Measurements from ENCODE around the gene PRKD1.

PRKD1 gene

DNA sequence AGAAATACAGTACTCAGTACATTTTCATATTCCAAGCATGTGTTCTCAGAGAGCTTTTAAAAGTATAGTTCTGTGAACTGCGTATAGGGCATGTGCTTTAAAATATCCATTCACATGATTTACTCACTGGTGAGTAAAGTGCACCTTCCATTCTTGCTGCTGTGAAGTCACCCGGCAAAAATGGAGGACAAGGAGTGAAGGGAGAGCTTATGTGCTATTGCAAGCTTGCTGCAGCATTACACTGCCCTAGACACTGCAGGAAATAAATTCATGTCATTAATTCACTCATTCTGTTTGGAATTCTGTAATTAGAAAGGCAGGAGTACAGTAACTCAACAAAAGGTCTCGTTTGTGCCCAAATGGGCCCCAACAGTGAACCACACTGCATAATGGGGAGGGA, 347.8 kb downstream of the PRKD1 start:
- Histone ChIP-seq H3K36me3 (ENCODE audit: control insufficient read depth, insufficient read depth, low read length) (no peaks in the 10 kb centered on the region), H3K27ac (ENCODE audit: low read length) (no peak overlapping the region), H3K4me1 (ENCODE audit: control insufficient read depth, insufficient read depth, low read length) (no peaks in the 10 kb centered on the region), H3K27me3 (ENCODE audit: control insufficient read depth, insufficient read depth, low read length) (no peaks in the 10 kb centered on the region), H3K4me3 (ENCODE audit: low read length) (no peak overlapping the region), H3K9me3 (ENCODE audit: control insufficient read depth, insufficient read depth, low read length) (no peaks in the 10 kb centered on the region)
- no peak for DNase-seq (ENCODE audit: low read depth, low spot score)
- no CpG with 5 or more reads among the region's 3 CpGs for WGBS (ENCODE audit: insufficient coverage, insufficient read length)

DNA sequence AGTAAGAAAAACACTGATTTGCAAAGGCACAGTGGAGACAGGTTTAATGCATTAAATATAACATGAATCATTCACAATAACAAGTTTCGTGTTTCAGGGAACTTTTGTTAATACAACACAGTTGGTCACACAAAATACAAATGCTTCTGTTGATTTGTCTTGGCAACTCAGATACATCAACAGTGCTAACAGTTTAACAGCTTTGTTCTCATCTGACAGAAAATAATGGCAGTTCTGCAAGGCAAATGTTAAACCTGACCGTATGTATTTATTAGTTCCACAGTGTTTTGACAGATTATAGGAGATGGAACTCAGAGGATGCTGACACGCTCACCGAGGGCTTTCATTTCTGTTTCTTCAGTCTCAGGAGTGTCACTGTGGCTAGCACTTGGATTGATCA, 350.7 kb downstream of the PRKD1 start:
- no peak overlapping the region for H3K4me3 ChIP-seq (ENCODE audit: low read length)
- no peak overlapping the region for H3K27ac ChIP-seq (ENCODE audit: low read length)
- no peaks in the 10 kb centered on the region for H3K36me3 ChIP-seq (ENCODE audit: control insufficient read depth, insufficient read depth, low read length)
- H3K4me1 ChIP-seq (ENCODE audit: control insufficient read depth, insufficient read depth, low read length) = no peaks in the 10 kb centered on the region
- no peaks in the 10 kb centered on the region for H3K9me3 ChIP-seq (ENCODE audit: control insufficient read depth, insufficient read depth, low read length)
- DNase-seq (ENCODE audit: low read depth, low spot score) = no peak
- no peaks in the 10 kb centered on the region for H3K27me3 ChIP-seq (ENCODE audit: control insufficient read depth, insufficient read depth, low read length)
- WGBS (ENCODE audit: insufficient coverage, insufficient read length) = no CpG with 5 or more reads among the region's 4 CpGs

DNA sequence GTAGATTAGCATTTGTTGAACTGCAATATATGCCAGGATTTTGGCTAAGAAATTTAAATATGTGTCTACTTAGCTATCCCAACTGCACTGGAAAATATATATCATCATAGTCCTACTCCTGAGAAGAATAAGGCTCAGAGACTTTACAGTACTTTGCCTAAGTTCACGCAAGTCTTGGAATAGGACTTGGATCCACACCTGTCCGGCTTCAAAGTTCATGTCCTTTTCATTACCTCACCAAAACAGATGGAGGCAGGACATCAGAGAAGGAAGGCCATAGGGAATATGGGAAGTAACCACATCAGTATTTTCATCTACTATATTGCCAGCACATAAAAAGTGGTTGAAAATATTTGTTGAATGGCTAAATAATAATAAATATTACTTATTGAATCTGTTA, 358.5 kb downstream of the PRKD1 start:
- DNase-seq (ENCODE audit: low read depth, low spot score) = no peak
- WGBS (ENCODE audit: insufficient coverage, insufficient read length) = no CpG with 5 or more reads among the region's 2 CpGs

DNA sequence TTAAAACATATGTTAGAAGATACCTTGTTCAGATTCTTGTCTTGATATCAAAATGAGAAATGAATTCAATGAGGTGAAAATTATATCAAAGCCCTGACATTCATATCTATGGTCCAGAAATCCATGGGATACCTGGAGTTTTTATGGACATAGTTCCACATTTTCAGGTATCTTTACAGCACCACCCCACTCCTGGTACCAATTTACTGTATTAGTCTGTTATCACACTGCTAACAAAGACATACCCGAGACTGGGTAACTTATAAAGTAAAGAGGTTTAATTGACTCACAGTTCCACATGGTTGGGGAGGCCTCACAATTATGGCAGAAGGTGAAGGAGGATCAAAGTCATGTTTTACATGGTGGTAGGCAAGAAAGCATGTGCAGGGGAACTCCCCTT, 361.5 kb downstream of the PRKD1 start:
- H3K4me3 ChIP-seq (ENCODE audit: low read length) = no peak overlapping the region
- H3K4me1 ChIP-seq (ENCODE audit: control insufficient read depth, insufficient read depth, low read length) = no peaks in the 10 kb centered on the region
- H3K27me3 ChIP-seq (ENCODE audit: control insufficient read depth, insufficient read depth, low read length) = no peaks in the 10 kb centered on the region
- H3K36me3 ChIP-seq (ENCODE audit: control insufficient read depth, insufficient read depth, low read length) = no peaks in the 10 kb centered on the region
- H3K9me3 ChIP-seq (ENCODE audit: control insufficient read depth, insufficient read depth, low read length) = peaks cover 1% of the 10 kb centered on the region; the same call in 1 of the 2 replicates
- no CpG with 5 or more reads among the region's 1 CpG for WGBS (ENCODE audit: insufficient coverage, insufficient read length)
- DNase-seq (ENCODE audit: low read depth, low spot score) = no peak
- H3K27ac ChIP-seq (ENCODE audit: low read length) = no peak overlapping the region

More for the DNA sequence above, 358.5 kb downstream of the PRKD1 start:
- H3K4me1 ChIP-seq (ENCODE audit: control insufficient read depth, insufficient read depth, low read length) = no peaks in the 10 kb centered on the region
- H3K4me3 ChIP-seq (ENCODE audit: low read length) = no peak overlapping the region
- no peaks in the 10 kb centered on the region for H3K36me3 ChIP-seq (ENCODE audit: control insufficient read depth, insufficient read depth, low read length)
- H3K27me3 ChIP-seq (ENCODE audit: control insufficient read depth, insufficient read depth, low read length) = no peaks in the 10 kb centered on the region
- H3K27ac ChIP-seq (ENCODE audit: low read length) = no peak overlapping the region
- peaks cover 1% of the 10 kb centered on the region; the same call in 1 of the 2 replicates for H3K9me3 ChIP-seq (ENCODE audit: control insufficient read depth, insufficient read depth, low read length)

DNA sequence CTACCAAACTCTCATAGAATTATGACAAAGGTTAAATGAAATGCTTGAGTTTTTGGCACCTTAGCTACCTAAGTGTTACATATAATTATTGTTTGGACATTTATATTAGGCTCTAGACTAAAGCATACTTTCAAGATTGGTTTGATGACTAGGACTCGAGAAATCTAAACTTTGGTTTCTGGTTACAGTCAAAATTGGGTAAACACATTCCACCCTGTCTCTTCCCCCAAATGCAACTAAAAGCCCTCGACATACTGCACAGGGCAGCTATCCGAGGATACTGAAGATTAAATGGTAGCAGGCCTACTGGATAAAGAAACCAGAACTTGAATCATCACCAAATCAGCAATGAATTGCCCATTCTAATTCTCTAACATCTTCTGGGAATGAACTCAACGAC, 369.1 kb downstream of the PRKD1 start:
- WGBS (ENCODE audit: insufficient coverage, insufficient read length) = no CpG with 5 or more reads among the region's 4 CpGs
- no peak for DNase-seq (ENCODE audit: low read depth, low spot score)
- H3K27ac ChIP-seq (ENCODE audit: low read length) = no peak overlapping the region
- H3K36me3 ChIP-seq (ENCODE audit: control insufficient read depth, insufficient read depth, low read length) = no peaks in the 10 kb centered on the region
- no peaks in the 10 kb centered on the region for H3K9me3 ChIP-seq (ENCODE audit: control insufficient read depth, insufficient read depth, low read length)
- H3K4me1 ChIP-seq (ENCODE audit: control insufficient read depth, insufficient read depth, low read length) = no peaks in the 10 kb centered on the region
- no peak overlapping the region for H3K4me3 ChIP-seq (ENCODE audit: low read length)
- H3K27me3 ChIP-seq (ENCODE audit: control insufficient read depth, insufficient read depth, low read length) = no peaks in the 10 kb centered on the region

DNA sequence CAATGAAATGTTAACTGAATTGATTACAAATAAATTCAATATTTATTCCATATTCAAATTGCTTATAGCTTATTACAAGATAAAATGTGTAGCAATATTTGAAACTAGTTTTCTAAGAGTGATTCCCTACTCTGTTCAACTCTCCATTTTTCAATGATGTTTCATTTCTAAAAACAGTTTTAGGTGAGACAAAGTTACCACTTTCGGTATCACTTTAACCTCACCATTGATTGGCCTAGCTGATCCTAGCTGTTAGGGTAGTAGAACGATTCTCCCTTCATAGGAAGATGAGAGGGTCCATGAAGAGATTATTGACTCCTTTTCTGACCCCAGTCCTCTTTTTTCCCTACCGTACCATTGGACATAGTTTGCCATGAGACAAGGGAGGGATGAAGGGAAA, 373.3 kb downstream of the PRKD1 start:
- no peaks in the 10 kb centered on the region for H3K36me3 ChIP-seq (ENCODE audit: control insufficient read depth, insufficient read depth, low read length)
- no peak overlapping the region for H3K4me3 ChIP-seq (ENCODE audit: low read length)
- no CpG with 5 or more reads among the region's 3 CpGs for WGBS (ENCODE audit: insufficient coverage, insufficient read length)

DNA sequence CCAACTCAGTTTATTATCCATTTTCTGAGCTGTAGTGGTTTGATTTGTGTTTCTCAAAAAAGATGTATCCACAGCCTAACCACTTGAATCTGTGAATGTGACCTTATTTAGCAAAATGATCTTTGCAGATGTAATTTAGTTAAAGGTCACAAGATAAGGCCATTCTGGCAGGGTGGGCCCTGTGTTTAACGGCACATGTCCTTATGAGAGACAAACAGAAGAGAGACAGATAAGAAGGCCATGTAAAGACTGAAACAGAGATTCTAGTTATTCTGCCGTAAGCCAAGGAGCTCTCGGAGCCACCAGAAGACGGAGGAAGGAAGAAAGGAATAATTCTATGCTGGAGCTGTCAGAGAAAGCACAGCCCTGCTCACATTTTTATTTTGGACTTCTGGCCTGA, 374.2 kb downstream of the PRKD1 start:
- Histone ChIP-seq H3K27ac (ENCODE audit: low read length) (no peak overlapping the region), H3K4me1 (ENCODE audit: control insufficient read depth, insufficient read depth, low read length) (no peaks in the 10 kb centered on the region), H3K9me3 (ENCODE audit: control insufficient read depth, insufficient read depth, low read length) (no peaks in the 10 kb centered on the region), H3K27me3 (ENCODE audit: control insufficient read depth, insufficient read depth, low read length) (no peaks in the 10 kb centered on the region), H3K4me3 (ENCODE audit: low read length) (no peak overlapping the region), H3K36me3 (ENCODE audit: control insufficient read depth, insufficient read depth, low read length) (no peaks in the 10 kb centered on the region)
- DNase-seq (ENCODE audit: low read depth, low spot score) = no peak
- no CpG with 5 or more reads among the region's 4 CpGs for WGBS (ENCODE audit: insufficient coverage, insufficient read length)

More for the DNA sequence above, 373.3 kb downstream of the PRKD1 start:
- no peaks in the 10 kb centered on the region for H3K27me3 ChIP-seq (ENCODE audit: control insufficient read depth, insufficient read depth, low read length)
- no peak overlapping the region for H3K27ac ChIP-seq (ENCODE audit: low read length)
- no peaks in the 10 kb centered on the region for H3K9me3 ChIP-seq (ENCODE audit: control insufficient read depth, insufficient read depth, low read length)
- no peaks in the 10 kb centered on the region for H3K4me1 ChIP-seq (ENCODE audit: control insufficient read depth, insufficient read depth, low read length)
- DNase-seq (ENCODE audit: low read depth, low spot score) = no peak

DNA sequence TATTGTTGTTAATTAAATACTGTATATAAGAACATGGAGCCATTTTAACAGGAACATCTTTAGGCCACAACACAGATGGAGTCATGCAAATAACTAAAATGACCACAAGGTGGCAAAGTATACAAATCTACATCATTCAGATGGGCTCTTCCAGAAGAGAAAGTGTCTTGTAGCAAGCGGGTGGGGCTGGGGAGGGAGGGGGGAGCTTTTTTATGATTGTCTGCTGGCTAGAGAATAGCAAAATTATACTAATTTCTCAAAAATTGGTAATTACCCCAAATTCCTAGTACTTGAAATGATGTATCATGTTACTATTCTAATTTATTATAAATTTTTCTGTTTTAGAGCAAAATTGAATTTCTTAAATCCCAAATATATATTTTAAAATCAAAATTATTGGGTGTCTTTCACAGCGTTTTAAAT, 378.7 kb downstream of the PRKD1 start:
- WGBS (ENCODE audit: insufficient coverage, insufficient read length) = no CpG with 5 or more reads among the region's 2 CpGs
- Histone ChIP-seq H3K9me3 (ENCODE audit: control insufficient read depth, insufficient read depth, low read length) (no peaks in the 10 kb centered on the region), H3K27ac (ENCODE audit: low read length) (no peak overlapping the region), H3K4me1 (ENCODE audit: control insufficient read depth, insufficient read depth, low read length) (no peaks in the 10 kb centered on the region), H3K36me3 (ENCODE audit: control insufficient read depth, insufficient read depth, low read length) (no peaks in the 10 kb centered on the region), H3K4me3 (ENCODE audit: low read length) (no peak overlapping the region), H3K27me3 (ENCODE audit: control insufficient read depth, insufficient read depth, low read length) (no peaks in the 10 kb centered on the region)
- peak; percentile 33 for DNase-seq (ENCODE audit: low read depth, low spot score)

DNA sequence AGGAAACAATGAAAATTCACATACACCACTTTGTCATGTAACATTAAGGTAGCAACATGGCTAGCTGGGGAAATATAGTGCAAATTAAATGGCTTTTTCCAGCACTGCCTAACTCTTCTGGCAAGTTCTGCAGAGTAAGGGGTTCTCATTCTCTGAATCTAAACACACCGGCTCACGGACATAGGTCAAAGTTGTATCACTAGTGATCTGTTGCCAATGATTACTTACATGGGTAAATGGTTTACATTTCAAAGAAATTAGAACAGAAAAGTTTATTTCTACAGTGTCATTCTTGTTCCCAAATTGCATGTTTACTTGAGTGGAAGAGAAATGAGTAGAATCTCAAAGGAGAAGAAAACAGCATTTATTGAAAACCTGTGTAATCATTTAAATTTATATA, 381.9 kb downstream of the PRKD1 start:
- DNase-seq (ENCODE audit: low read depth, low spot score) = no peak
- Histone ChIP-seq H3K9me3 (ENCODE audit: control insufficient read depth, insufficient read depth, low read length) (no peaks in the 10 kb centered on the region), H3K4me3 (ENCODE audit: low read length) (no peak overlapping the region), H3K27me3 (ENCODE audit: control insufficient read depth, insufficient read depth, low read length) (no peaks in the 10 kb centered on the region), H3K4me1 (ENCODE audit: control insufficient read depth, insufficient read depth, low read length) (no peaks in the 10 kb centered on the region), H3K27ac (ENCODE audit: low read length) (no peak overlapping the region), H3K36me3 (ENCODE audit: control insufficient read depth, insufficient read depth, low read length) (no peaks in the 10 kb centered on the region)
- no CpG with 5 or more reads among the region's 2 CpGs for WGBS (ENCODE audit: insufficient coverage, insufficient read length)

DNA sequence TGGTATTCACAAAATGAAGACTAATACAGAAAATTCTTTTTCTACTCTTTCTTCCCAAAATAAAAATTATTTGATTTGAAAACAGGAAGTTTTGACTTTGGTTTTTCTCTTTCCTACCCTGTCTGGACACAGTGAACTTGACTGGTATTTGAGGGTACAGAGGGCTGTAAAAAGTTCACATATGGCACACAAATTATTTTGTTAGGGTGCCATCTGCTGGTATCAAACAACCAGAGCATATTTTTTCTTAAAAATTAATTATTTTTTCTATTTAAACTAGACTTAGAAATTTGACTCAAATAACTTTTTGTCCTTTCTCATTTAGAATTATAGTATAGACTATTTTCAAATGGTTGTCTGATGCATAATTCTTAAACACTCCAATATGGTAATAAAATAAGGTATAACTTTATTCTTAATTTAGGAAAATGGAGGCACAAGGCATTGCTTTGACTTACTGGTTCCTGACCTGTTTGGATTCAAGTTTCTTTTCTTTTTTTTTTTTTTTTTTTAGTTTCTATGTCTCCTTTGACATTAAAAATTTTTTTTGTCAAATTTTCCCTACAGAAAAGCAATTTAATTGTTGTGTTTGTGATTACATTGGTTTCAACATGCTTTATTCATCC, 390.6 kb downstream of the PRKD1 start:
- Histone ChIP-seq H3K27ac (ENCODE audit: low read length) (no peak overlapping the region), H3K9me3 (ENCODE audit: control insufficient read depth, insufficient read depth, low read length) (no peaks in the 10 kb centered on the region), H3K27me3 (ENCODE audit: control insufficient read depth, insufficient read depth, low read length) (no peaks in the 10 kb centered on the region), H3K36me3 (ENCODE audit: control insufficient read depth, insufficient read depth, low read length) (no peaks in the 10 kb centered on the region), H3K4me1 (ENCODE audit: control insufficient read depth, insufficient read depth, low read length) (no peaks in the 10 kb centered on the region), H3K4me3 (ENCODE audit: low read length) (no peak overlapping the region)
- no peak for DNase-seq (ENCODE audit: low read depth, low spot score)

DNA sequence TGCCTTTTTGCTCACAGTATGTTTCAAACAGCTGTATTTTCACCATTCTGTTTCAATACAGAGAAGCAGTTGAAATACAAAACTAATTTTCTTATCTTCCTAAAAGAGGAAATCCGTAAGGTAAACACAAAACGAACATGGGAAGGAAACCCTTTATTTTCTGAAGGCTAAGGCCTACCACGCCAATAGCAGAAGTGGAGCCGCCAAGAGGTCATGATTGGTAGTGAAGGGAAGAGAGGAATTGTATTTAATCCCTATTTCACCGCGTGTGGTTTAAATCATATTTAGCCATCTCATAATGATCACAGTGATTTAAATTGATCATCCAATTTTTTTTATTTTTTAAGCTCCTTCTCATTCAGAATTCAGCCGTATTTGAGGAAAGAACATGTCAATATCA, 398.2 kb downstream of the PRKD1 start:
- H3K27me3 ChIP-seq (ENCODE audit: control insufficient read depth, insufficient read depth, low read length) = no peaks in the 10 kb centered on the region
- H3K4me3 ChIP-seq (ENCODE audit: low read length) = no peak overlapping the region
- no CpG with 5 or more reads among the region's 7 CpGs for WGBS (ENCODE audit: insufficient coverage, insufficient read length)
- no peak for DNase-seq (ENCODE audit: low read depth, low spot score)
- no peaks in the 10 kb centered on the region for H3K9me3 ChIP-seq (ENCODE audit: control insufficient read depth, insufficient read depth, low read length)
- H3K36me3 ChIP-seq (ENCODE audit: control insufficient read depth, insufficient read depth, low read length) = no peaks in the 10 kb centered on the region
- H3K27ac ChIP-seq (ENCODE audit: low read length) = no peak overlapping the region
- H3K4me1 ChIP-seq (ENCODE audit: control insufficient read depth, insufficient read depth, low read length) = no peaks in the 10 kb centered on the region
